HK-2 (cell line): ENCODE measurements around the gene THAP2.
A peak's percentile ranks its signal among the peaks of the same experiment; 100 is the strongest.

Experiments
- DNase-seq: peaks from one replicate; pipeline ENCODE4 v3.0.0-alpha.2; 2018; ENCODE audit not compliant: unreplicated experiment

THAP2 gene

DNA sequence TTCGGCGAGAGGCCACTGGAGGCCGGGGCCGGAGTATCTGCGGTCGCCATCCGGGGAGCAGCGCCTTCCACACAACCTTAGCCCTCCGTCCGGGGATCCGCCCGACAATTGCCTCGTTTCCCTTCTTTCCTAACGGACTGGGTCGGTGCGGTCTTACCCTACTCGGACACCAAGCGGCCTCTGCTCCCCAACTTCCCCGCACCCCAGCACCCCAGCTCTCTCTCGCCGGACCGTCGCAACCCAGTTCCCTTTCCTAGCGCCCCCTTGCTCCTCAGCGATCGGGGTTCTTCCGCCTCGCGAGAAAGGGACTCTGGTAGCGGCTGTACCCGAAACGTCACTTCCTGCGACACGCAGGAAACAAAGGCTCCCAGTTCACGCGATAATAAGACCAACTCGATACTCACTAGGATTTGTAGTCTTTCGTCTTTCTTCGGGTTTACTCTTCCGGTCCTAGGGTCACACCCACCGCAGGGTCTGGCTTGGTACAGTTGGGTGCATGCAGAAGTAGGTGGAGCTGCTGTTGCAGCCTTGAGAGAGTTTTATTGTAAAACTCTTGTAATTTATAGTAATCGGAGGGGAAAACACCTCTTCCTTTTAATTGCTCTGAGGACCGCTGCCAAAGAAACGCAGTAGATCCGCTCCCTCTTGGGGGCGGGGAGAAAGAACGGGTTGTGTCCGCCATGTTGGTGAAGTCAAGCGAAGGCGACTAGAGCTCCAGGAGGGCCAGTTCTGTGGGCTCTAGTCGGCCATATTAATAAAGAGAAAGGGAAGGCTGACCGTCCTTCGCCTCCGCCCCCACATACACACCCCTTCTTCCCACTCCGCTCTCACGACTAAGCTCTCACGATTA, at the start of gene THAP2, which contains the start of gene ZFC3H1:
THAP2 (plus strand) TSS at position 741 of the 850 bp plus-strand sequence. CDS start 209 bp downstream, outside the sequence.
ZFC3H1 (minus strand) TSS at position 288 of the 850 bp plus-strand sequence; CDS start at position 50, 238 bp downstream.
- peak; percentile 90 for DNase-seq

DNA sequence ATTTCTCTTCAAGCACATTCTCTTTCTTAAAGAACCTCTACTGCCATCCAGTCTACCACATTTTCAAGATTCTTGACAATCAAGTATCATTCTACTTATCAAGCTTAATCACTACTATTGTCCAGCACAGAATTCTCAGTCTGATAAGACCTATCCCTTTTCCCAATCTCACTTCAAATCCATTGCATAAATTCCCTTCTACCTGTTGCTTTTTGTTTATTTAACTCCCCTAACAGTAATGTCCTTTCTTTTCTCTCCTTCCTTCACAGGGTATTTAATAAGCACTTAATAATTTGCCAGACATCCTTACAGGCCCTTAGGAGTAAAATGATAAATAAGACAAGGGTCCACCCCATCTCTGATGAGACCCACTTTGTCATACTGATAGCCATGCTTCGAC, 42.2 kb upstream of the THAP2 start:
- no peak for DNase-seq

DNA sequence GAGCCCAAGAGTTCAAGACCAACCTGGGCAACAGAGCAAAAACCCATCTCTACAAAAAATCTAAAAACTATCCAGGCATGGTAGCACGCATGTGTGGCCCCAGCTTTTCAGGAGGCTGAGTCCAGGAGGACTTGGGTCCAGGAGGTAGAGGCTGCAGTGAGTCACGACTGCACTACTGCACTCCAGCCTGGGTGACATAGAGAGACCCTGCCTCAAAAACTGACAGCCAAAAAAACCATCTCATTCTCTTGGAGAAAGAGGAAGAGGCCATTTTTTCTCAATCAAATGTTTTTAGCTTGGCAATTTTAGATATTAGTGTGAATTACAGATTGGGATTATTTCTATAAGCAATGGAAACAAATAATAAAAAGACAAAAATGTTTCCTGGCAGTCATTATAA, 38.6 kb upstream of the THAP2 start:
- DNase-seq = no peak

DNA sequence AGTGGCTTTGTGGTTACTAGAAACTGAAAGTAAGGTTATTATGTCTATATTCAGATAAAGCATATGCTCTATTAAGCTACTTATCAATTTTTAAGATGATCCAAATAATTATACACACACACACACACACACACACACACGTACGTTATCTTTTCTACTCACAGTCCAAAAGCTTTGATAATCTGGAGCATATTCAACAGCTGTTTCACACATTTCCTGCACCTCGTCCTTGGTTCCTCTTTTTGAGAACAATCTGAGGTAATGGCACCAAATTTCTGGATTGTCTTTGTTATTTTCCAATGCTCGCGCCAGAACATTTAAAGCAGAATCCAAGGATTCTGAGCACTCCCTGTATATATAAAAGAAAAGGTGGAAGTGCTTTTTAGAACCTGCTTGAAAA, 38.0 kb upstream of the THAP2 start:
- no peak for DNase-seq

DNA sequence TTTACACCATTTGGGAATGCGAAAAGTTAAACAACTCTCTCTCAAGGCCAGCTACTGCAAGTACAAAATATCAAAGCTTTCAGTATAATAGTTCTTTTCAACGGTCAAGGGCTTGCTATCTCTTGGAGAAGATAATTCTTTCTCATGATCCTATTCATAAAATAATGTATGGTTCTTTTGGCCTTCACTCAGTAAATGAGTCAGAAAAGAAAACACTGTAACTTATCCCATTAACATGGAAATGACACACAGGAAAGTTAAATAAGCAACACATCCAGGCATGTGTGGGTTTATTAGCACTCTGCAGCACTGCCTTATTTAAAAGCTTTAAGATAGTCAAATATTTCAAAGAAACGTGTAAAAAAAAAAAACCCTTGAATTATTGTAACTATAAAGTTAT, 37.3 kb upstream of the THAP2 start:
- DNase-seq = no peak

DNA sequence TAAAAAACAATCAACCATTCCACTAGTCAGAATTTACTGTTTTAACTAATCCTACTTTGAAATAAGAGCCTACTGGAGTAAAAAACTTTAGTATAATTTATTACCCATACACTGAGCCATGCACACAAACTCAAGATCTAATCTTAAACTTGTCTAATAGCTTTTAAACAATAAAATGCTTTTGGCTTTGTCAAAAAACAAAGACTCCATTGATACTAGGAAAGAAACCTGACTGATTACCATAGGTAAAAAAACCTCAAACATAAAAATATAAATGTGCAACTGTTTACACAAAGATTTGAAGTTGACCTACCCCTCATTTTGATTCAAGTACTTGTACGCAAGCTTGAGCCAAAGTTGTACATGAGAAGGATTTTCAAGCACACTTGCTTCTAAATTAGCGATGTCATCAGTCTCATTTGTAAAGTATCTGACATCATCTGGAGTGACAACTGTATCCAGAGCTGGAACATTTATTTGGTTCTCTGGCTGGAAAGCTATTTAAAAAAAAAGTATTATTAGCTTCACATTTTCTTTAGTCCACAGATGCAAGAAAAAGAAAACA, 36.6 kb upstream of the THAP2 start:
- no peak for DNase-seq

DNA sequence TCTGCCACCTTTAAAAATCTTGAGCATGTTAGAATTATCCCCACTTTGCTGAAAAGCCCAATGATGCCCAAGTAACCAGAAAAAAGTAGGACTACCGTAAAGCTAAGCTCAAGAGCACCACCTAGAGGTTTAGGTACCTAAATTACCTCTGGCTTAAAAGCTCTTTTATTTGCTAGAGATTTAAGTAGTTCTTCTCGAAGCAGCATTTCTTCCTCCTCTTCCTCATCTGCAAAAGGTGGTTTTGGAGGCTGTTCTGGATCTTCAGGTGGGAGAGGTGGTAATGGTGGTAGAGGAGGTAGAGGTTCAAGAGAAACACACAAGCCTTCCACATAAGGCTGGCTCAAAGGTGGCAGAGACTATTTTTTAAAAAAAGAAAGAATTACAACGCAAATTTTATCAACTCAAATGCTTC, 27.4 kb upstream of the THAP2 start:
- DNase-seq = no peak

DNA sequence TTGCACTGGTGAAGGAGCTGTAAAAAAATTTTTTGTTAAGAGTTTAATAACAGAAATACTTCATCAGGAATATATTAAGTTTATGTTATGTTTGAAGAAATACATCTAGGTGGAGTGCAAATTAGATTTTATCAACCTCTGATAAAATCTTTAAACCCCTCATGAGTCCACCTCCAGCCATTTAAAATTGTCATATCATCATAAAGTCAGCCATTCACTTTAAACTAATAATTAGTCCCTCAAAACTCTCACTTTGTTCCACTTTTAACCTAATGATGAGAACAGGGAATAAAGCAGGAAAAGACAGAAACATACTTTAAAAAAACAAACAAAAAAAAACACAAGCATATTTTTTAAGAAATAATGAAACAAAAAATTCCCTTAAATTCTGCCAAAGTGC, 25.6 kb upstream of the THAP2 start:
- DNase-seq = no peak

DNA sequence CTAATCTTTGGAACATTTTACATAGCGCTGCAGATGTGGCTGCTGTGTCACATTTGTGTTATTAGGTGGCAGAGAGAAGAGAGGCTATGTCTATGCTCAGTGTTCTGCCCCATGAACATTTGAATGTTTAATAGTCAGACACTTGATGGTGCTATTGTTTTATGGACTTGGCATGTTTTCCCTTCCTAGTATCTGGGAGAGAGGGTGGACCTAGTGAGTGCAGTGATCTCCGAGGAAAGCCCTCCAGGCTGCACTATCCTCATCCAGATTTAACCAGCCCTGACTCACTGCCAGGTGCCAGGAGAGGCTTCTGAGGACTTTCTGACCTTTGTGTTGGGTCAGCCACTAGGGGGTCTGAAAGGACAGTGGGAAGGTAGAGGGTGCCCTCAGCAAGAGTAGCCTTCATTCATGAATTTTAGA, 24.8 kb upstream of the THAP2 start:
- DNase-seq = no peak

DNA sequence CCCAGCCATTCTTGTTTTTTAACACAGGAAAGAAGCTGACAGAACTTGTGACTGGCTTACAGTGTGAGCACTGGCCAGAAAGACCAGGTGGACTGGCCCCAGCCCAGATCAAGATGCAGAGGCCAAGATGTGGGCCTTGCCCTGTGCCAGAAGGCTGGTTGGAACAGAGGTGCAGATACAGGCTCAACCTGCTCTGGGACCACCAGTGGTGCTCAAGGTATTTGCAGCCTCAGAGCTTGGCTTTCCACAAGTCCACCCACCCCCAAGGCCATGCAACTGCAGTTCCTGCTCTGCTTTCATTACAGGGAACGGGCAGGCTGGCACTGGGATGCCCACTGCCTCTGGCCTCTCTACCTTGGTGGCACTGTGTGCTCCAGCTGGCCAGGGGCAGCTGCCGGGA, 23.8 kb upstream of the THAP2 start:
- no peak for DNase-seq

DNA sequence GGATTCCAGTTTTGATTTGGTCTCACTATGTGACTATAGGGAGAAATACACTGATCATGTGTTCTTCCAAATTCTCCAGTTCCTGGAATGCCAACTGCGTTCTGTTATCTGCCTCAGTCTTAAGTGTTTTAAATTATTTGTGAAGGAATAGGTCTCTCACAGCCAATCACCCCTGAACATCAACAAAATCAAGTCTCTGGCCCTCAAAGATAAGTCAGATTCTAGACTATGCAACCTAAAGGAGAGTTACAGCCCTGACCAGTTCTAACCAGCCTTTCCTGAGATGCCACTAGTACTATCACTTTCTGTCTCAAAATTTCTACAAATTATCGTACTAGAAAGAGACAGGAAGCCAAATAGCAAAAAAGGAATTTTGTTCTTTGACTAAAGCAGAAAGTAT, 22.7 kb upstream of the THAP2 start:
- DNase-seq = no peak

DNA sequence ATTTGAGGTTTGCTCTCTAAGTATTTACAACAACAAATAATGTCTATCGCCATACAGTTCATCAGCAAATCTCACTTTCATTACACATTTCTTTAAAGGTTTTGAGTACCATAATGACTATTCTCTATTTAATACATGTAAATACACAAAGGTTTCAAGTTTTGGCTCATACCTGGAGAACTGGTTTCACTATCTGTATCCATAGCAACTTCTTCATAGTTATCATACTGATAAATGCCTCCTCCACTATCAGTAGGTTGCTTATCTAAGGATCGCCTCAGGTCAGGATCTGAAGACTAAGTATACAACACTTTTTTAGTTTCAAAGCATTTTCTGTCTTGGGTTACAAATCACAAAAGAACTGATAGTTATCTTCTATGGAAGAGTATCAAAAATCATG, 21.8 kb upstream of the THAP2 start:
- DNase-seq = no peak

DNA sequence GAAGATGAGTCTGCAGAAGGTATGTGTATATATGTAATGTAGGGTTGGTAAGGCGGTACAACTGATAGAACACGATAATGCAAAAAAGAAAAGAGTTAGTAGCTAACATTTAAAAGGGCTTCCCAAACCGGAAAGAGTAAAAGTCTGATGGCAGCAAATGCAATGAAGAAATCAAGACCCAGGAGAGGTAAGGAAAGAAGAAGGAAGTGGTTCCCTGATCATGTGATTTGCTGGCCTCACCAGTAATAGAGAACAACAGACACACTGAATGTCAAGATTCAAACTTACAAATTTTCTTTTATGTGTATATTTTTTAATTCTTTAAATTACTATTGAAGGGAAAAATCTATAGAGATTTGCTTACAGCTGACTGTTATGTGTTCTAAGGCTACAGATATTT, 18.8 kb upstream of the THAP2 start:
- DNase-seq = no peak

DNA sequence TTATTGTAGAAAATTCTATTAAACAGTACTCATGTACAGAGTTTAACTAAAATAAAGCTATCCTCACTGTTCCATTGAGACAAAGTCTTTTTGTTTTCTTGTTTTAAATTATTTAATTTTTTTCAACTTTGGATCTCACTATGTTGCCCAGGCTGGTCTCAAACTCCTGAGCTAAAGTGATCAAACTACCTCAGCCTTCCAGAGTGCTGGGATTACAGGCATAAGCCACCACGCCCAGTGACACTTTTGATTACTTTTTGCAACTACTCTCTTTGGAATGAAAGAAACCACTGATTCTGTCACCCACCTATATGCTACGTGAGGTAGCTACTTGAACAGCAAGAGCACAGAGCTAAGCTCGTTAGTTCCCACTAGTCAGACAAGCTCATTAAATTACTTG, 17.6 kb upstream of the THAP2 start:
- DNase-seq = no peak

DNA sequence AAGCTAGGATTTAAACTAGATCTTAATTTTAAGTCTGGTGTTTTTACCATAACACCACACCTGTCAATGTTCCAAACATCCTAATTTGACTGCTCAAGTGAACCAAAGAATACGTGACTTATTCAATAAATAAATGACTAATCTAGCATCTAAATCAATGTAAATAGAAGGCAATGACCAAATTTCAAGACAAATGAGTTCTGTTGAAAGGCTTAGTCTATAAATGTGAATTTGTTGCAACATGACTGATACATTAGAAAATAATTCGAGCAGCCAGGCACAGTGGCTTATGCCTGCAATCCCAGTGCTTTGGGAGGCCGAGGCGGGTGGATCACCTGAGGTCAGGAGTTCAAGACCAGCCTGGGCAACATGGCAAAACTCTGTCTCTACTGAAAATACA, 15.6 kb upstream of the THAP2 start:
- DNase-seq = no peak

DNA sequence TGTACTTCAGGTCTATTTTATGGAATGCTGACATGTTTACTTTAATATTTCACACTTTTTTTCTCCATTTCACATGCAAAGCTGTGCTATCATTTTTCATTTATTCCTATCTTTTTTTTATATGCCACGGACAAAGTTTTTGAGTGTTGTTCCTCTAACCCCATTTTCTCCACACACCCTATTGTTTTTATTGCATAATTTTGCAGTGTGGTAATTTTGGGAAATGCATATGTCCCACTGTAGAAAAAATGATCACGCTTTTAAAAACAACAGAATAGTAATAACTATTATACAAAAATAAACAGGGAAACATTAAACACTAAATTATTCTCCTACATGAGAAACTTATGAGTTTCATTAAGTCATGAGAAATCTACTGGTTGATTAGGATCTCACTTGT, 14.7 kb upstream of the THAP2 start:
- no peak for DNase-seq

DNA sequence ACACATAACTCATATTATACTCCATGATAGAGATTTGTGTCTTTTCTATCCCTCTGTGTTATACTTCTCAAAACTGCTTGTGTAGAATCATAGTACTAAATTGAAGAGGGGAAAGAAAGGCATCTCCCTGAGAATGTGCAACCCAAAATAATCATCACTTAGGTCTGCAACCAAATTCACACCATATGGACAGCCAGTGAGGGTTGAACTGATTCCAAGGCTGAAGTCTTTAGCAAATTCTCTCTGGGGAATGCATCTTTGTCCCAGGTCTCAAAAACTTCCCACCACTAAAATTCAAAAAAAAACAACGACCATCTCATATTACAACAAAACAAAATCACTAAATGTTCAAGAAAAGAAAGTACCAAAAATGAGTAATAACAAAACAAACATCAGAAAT, 11.4 kb upstream of the THAP2 start:
- DNase-seq = no peak

DNA sequence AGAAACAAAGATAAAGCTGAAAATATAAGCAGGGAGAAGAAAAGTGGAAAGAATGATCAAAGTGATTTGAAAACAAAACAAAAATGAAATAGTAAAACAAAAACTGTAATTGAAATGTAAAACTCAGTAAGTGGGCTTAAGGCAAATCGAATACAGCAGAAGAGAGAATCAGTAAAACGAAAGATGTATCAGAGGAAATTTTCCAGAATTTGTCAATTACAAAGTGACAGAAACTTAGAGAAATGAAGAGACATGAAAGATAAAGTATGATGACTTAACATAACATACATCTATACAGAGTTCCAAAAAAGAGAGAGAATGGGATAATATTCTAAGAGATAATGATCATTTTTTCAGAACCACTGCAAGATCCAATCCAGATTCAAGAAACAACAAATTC, 11.0 kb upstream of the THAP2 start:
- DNase-seq = no peak

DNA sequence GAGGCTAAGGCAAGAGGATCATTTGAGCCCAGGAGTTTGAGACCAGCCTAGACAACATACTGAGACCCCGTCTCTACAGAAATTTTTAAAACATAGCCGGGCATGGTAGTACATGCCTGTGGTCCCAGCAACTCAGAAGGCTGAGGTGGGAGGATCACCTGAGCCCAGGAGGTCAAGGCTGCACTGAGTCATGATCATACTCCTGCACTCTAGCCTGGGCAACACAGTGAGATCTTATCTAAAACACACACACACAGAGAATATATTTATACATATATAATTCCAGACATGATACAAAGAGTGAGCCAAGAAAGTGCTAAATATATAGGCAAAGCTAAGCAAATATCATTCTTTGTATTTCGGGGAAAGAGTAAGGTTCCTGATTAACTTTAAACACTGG, 9.9 kb upstream of the THAP2 start:
- DNase-seq = no peak

DNA sequence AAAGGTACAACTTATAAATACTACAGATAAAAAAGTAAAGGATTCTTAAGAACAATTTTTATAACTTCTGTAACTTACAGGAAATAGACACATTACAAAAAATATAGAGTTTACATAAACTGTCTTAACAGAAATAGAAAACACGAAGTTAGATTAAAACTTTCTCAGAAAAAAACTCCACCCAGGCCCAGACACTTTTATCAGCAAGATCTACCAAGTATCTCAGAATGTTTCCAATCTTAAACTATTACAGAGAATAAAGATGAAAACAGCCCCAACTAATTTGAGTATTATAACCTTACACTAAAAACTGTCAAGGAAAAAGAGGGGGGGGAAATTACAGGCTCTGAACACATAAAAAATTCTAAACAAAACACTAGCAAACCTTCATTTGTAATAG, 8.6 kb upstream of the THAP2 start:
- no peak for DNase-seq

DNA sequence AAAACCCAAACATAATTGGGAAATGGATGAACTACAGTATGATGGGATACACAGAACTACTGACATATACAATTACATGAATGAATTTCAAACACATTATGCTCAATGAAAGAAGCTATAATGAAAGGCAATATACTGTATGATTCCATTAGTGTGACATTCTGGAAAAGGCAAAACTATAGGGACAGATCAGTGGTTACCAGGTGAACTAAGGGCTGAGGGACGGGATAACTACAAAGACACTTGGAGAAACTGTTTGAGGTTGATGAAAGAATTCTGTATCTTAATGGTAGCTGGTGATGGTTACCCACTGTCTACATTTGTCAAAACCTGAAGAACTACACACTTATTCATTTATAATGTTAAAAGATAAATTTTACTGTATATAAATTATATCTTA, 8.2 kb upstream of the THAP2 start:
- no peak for DNase-seq

DNA sequence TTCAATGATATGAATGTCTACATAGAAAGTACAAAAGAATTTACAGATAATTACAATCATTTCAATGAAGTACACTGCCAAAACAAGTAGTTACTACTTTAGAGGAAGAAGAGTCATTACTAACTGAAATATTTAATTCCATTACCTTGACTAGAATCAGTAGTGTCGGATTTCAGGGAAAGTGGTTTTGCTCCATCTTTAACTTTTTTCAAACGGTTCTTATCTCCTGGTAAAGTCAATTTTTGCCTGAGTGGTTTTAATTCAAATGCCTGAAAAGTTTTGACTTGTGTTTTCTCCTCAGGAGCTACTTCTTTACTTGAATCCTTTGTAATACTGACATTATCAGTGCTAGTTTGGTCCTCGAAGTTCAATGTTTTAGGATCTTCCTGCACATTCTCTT, 7.4 kb upstream of the THAP2 start:
- no peak for DNase-seq

DNA sequence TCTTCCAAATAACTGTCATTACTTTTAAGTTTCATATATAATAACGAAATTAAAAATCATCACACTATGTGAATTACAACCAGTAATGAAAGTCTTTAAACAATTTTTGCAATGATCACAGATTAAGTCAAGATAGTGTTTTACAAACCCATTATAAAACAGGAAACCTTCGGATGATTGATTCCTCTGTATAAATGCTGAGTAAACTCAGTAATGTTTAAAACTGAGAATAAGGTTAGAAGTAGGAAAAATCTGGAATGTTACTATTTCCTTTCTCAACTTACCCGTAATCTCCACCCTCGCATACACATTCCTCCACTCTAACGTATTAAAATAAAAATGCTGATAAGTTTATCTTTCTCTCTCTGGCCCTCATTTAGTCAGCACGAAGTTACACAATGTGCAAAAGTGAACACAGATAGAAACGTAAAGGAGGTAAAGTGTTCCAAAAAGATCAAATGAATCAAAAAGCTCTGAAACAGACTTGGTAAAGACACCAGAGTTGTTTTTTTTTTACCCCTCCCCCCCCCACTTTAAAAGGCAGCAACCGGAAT, 2.0 kb upstream of the THAP2 start:
- no peak for DNase-seq
